Lower leg skin (tissue), 4 donors: Measurements from ENCODE around the gene SEC16A. TPM values are rescaled to one million over a fixed set of nuclear protein-coding genes. Genes with fewer than 3 reads are reported as not detected.

Experiments used
- DNase-seq, 2 donors: peaks; one replicate each; pipeline ENCODE4 v3.0.0-alpha.2; 2019; ENCODE audit warnings: low spot score in 2 of 2
- H3K4me3 ChIP-seq: fragments of 200-600 bp; sonication (generic); 2 replicates; pipeline ENCODE4 v1.5.1; 2017; ENCODE audit warnings: mild to moderate bottlenecking, low read depth; ENCODE audit not compliant: poor library complexity, severe bottlenecking
- POLR2A ChIP-seq, 2 donors: fragments of 450-650 bp; IDR thresholded peaks; one replicate each; pipeline ENCODE4 v1.6.1; 2016 to 2017; ENCODE audit warnings: antibody characterized with exemption in 2 of 2, mild to moderate bottlenecking in 1 of 2, moderate library complexity in 1 of 2
- WGBS, 2 donors: methylation state at CpG; one replicate each; pipeline ENCODE4 v1.1.5; 2018; 5-methylcytosine and 5-hydroxymethylcytosine counted together
- intact Hi-C: fragments of 100-400 bp; cut with DNase I; formaldehyde crosslinking; loops from one replicate; pipeline ENCODE4 v1.15.0; 2023; ENCODE audit warnings: low total_unique reads
- total RNA-seq, 4 donors: library from RNA; depleted of rRNA; stranded (reverse); fragments of >200 nt; gene quantifications; one replicate each; pipeline ENCODE4 v1.1.0, GENCODE V29; 2016
- TF ChIP-seq, protein P1 (sequence below), 3 donors: fragments of 450-650 bp; IDR thresholded peaks; one replicate each; pipeline ENCODE4 v1.5.1; 2016; ENCODE audit warnings: antibody characterized with exemption in 3 of 3, mild to moderate bottlenecking in 3 of 3, moderate library complexity in 2 of 3

The SEC16A gene
- total RNA-seq, 4 donors from 2014 or later = 58.4 to 77.8 (median 58.5) TPM

DNA sequence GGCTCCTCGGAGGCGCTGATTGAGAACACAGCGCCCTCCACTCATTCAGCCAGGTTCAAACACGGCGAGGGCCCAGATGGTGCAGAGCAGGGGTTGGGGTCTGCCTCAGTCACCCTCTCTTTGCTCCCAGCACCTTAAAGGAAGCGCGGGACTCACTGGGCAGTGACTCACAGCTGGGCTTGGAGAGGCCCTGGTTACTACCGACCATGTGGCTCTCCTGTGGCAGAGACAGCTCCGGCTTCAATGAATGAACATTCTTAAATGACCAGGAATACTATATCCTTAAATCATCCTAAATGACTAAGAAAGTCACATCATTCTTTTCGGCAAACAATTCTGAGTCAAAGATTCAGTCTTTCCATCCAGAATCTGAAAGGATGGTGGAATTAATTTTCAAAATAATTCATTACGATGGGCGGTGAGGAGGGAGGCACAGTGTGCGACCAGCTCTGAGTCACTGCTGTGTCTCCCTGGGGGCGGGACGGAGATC is 41.6 kb downstream of the SEC16A start:
- 88 to 90% methylated on average over 15 of the region's 15 CpGs for WGBS, 2 donors
- DNase-seq = no peak
- H3K4me3 ChIP-seq = no peak overlapping the region
- no peak for TF ChIP-seq POLR2A (IDR thresholded peaks at IDR 0.05)
- TF ChIP-seq, protein P1, sequence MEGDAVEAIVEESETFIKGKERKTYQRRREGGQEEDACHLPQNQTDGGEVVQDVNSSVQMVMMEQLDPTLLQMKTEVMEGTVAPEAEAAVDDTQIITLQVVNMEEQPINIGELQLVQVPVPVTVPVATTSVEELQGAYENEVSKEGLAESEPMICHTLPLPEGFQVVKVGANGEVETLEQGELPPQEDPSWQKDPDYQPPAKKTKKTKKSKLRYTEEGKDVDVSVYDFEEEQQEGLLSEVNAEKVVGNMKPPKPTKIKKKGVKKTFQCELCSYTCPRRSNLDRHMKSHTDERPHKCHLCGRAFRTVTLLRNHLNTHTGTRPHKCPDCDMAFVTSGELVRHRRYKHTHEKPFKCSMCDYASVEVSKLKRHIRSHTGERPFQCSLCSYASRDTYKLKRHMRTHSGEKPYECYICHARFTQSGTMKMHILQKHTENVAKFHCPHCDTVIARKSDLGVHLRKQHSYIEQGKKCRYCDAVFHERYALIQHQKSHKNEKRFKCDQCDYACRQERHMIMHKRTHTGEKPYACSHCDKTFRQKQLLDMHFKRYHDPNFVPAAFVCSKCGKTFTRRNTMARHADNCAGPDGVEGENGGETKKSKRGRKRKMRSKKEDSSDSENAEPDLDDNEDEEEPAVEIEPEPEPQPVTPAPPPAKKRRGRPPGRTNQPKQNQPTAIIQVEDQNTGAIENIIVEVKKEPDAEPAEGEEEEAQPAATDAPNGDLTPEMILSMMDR (IDR thresholded peaks at IDR 0.05) = no peak
- intact Hi-C loops = no loop called here

DNA sequence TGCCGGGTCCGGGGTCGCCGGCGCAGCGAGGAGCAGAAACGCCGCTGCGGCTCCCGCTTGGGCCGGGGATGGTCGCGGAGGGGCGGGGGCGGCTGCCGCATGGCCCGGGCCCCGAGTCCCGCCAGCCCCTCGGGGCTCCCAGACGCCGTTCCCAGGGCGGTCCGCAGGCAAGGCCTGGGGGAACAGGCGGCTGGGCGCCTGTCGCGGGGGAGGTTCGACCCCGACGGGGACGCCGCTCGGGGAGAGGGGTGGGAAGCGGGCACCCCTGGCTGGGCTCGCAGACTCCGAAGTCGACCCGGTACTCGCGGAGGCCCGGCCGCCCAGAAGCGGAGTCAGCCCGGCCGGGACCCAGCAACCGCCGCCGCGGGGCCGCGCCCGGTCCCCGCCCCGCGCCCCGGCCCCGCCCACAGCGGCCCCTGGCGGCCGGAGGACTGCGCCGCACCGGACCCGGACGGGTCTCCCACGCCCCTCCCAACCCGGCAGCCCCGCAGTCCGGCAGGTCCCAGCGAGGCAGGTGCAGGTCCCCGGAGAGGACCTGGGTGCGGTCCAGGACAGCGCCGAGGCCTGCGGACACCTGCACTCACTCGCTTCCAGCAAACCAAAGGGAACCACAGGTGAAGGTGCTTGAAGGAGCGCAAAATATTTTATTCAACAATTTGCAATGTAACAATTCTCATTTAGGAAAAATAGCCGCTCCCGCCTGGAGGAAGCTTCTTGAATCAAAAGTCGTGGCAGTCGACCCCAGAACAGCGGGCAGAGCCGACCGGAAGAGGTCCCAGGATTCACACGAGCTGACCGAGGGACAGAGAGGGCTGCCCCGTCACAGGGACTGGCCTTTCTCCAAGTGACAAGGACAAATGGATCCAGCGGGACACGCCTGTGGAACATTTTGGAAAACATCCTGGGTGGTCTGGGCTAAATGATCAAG is 43.1 kb downstream of the SEC16A start, which contains the start of gene INPP5E:
INPP5E (minus strand) TSS at position 365 of the 928 bp plus-strand sequence. CDS start 426 bp downstream, outside the sequence.
- H3K4me3 ChIP-seq = peak within 1 kb of the TSS; percentile 85
- TF ChIP-seq, protein P1 (IDR thresholded peaks at IDR 0.05) = no peak
- TF ChIP-seq POLR2A (IDR thresholded peaks at IDR 0.05) = no peak
- 10 to 26% methylated on average over 20 to 53 of the region's 90 CpGs for WGBS, 2 donors
- DNase-seq = peak; percentile 33 to 93
- intact Hi-C loops = no loop called here

DNA sequence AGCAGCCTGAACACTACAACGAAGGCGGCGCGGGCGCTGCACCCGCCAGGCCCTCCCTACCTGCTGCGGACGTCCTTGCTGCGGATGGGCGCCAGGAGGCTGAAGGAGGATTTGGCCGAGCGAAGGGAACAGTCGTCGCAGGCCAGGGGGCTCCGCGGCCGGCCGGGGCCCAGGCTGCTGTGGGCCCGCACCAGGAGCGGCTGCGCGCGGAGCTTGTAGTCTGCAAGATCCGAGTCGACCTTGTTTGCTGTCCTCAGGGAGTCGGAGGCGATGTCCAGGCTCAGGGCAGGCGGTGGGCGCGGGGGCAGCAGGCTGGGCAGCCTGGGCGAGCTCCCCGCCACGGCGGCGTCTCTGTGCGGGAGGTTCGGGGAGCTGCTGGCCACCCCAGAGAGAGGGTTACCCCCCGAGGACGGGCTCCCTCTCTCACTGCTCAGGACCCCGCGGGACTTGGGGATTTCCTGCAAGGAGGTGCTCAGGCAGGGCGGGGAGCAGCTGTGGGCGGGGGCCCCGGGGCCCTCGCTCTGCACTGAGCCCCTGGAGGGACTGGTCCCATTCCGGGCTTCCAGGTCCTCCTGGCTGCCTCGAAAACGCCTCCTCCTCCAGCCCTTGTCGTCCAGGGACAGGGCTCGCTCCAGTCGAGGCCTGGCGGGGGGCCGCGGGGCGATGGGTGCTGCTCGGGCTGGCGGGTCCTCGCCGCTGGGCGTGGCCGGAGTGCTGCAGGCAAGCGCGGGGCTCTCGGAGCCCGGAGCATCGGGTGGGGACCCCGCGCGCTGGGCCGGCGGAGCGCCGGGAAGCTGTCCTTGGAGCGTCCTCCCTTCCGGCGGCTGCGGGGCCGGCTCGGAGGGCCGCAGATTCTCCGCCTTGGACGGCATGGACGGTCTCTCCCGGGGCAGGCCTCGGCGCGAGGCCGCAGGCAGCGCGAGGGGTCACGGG is 44.0 kb downstream of the SEC16A start:
- DNase-seq = no peak
- H3K4me3 ChIP-seq = peak overlapping the region; percentile 85
- intact Hi-C loops = no loop called here
- TF ChIP-seq POLR2A (IDR thresholded peaks at IDR 0.05) = no peak
- TF ChIP-seq, protein P1 (IDR thresholded peaks at IDR 0.05) = no peak
- 1 to 2% methylated on average over 22 to 62 of the region's 91 CpGs for WGBS, 2 donors

DNA sequence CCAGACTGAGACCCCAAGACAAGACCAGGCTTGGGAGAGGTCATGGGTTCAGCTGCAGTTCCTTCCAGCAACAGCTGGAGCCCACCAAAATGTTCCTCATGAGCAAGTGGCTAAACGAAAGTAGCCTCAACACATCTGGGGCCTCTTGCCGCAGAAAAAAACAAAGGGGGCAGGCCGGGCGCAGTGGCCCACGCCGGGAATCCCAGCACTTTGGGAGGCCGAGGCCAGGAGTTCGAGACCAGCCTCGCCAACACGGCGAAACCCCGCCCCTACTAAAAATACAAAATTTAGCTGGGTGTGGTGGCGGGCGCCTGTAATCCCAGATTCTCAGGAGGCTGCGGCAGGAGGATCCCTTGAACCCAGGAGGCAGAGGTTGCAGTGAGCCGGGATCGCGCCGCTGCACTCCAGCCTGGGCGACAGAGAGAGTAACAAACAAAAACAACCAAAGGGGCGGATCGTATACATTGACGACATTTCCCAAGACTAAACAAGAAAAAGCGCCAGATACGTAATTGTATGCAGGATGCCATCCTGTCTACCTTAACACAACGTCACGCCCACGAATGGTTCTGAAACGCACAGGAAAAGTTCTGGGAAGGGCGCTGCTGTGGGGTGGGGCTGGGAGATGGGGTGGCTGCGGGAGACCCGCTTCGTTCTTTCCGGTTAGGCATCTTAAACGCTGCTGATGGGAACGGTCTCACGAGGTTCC is 44.8 kb downstream of the SEC16A start:
- no peak for TF ChIP-seq POLR2A (IDR thresholded peaks at IDR 0.05)
- TF ChIP-seq, protein P1 (IDR thresholded peaks at IDR 0.05) = no peak
- 38 to 47% methylated on average over 35 of the region's 37 CpGs for WGBS, 2 donors
- intact Hi-C loops = no loop called here
- no peak for DNase-seq
- H3K4me3 ChIP-seq = peak overlapping the region; percentile 85

GRCh38 chr9:136437430-136437829 is 45.4 kb downstream of the SEC16A start:
- intact Hi-C loops = no loop called here
- 32 to 46% methylated on average over 7 of the region's 8 CpGs for WGBS, 2 donors
- DNase-seq = no peak
- no peak overlapping the region for H3K4me3 ChIP-seq
- TF ChIP-seq POLR2A (IDR thresholded peaks at IDR 0.05) = no peak
- TF ChIP-seq, protein P1 (IDR thresholded peaks at IDR 0.05) = no peak
